NCI-H446 treated with DMSO at 0.1 percent for 48 hours (cell line): ENCODE data around the gene GTF2E1.

Experiments used
- DNase-seq: peaks from one replicate; lab custom pipeline; 2025; lab: John Stamatoyannopoulos, UW

Gene GTF2E1

GRCh38 chr3:120800625-120801024, 58.1 kb downstream of the GTF2E1 start:
- no peak for DNase-seq

GRCh38 chr3:120801484-120801883, 58.9 kb downstream of the GTF2E1 start:
- DNase-seq: no peak

GRCh38 chr3:120802916-120803315, 60.4 kb downstream of the GTF2E1 start:
- DNase-seq: no peak

GRCh38 chr3:120816728-120817127, 74.2 kb downstream of the GTF2E1 start:
- peak; percentile 98 for DNase-seq

- no peak for DNase-seq
Observed at GRCh38 chr3:120820748-120821147, 78.2 kb downstream of the GTF2E1 start.

- no peak for DNase-seq
Observed at GRCh38 chr3:120821426-120821825, 78.9 kb downstream of the GTF2E1 start.

GRCh38 chr3:120823156-120823555, 80.6 kb downstream of the GTF2E1 start:
- DNase-seq: no peak

- DNase-seq: no peak
Observed at GRCh38 chr3:120824613-120825012, 82.1 kb downstream of the GTF2E1 start.

- DNase-seq: no peak
Observed at GRCh38 chr3:120828796-120829195, 86.3 kb downstream of the GTF2E1 start.

- DNase-seq: no peak
Observed at GRCh38 chr3:120831066-120831465, 88.5 kb downstream of the GTF2E1 start.
